Cardiac septum (tissue), 1 donor: ENCODE measurements around the gene DCDC1. TPM values are rescaled to one million over a fixed set of nuclear protein-coding genes. Genes with fewer than 3 reads are reported as not detected.

Experiments used
- DNase-seq: peaks from one replicate; pipeline ENCODE4 v3.0.0-alpha.2; 2020; ENCODE audit warnings: low spot score
- intact Hi-C: fragments of 100-400 bp; cut with DNase I; formaldehyde crosslinking; loops from one replicate; pipeline ENCODE4 v1.14.0; 2022
- total RNA-seq: library from RNA; stranded (reverse); fragmentation: NEBNext Ultra II Directional; extraction: Animal tissue kit (Norgen Biotek cat#: 25700); gene quantifications from one replicate; pipeline ENCODE4 v1.2.1, GENCODE V29; 2021
- donor health status: DM: no; HTN: no; CAD: no.

DCDC1 gene
- total RNA-seq, 1 donor from 2014 or later: not detected

- intact Hi-C loops: no loop called here
- DNase-seq: no peak
These were observed 490.1 kb downstream of the DCDC1 start for GRCh38 chr11:30879322-30880005.

DNA sequence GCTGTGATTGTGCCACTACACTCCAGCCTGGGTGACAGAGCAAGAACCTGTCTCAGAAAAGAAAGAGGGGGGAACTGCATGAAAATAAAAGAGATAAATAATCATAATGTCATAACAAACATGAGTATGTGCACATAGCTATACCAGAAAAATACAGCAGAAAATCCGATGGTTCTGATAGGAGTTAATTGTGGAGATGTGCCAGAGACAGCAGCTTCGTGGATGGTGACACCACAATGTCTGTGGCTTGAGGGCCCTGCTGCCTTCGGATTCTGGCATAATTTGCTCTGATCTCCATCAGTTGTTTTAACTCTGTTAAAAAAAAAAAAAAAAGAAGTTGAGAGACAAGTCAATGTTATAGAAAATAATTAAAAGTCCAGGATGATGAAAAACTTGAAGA, 491.1 kb downstream of the DCDC1 start:
- intact Hi-C loops: no loop called here
- no peak for DNase-seq

GRCh38 chr11:30876663-30877396, 492.7 kb downstream of the DCDC1 start:
- intact Hi-C loops: no loop called here
- DNase-seq: no peak

DNA sequence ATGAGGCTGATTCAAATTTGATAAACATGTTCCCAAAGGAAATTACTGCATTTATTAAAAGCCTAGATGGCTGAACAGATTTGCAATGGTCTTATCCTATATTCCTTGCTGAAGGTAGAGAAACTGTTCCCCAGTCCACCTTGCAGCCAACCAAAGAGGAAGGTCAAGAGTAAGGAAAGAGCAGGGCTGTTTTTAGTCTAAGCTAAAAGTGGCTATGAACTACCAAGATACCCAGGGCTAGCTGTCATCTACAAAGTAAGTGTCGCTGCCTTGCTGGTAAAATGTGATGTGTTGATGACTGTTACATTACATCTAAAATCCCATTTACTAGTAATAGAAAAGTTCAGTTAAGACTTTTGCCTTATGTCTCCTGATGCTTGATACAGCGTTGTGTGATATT, 493.3 kb downstream of the DCDC1 start:
- intact Hi-C loops: no loop called here
- DNase-seq: no peak

DNA sequence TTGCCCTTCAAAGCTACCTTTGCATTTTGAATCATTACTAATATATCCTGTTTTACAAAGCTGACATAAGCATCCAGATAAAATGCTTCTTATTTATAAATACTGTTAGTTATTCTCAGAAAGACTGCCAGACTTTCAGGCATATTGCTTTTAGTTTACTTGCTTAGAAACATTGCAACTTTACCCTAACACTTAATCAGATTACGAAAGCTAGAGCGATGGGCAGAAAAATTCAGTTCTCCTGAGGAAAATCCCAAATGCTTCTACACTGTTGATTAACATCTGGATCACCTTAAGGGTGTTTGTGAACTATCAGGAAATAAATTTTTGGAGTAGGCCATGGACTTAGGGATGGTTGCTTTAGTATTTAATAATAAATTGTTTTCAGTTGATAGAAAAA, 493.7 kb downstream of the DCDC1 start:
- intact Hi-C loops: no loop called here
- DNase-seq: no peak

DNA sequence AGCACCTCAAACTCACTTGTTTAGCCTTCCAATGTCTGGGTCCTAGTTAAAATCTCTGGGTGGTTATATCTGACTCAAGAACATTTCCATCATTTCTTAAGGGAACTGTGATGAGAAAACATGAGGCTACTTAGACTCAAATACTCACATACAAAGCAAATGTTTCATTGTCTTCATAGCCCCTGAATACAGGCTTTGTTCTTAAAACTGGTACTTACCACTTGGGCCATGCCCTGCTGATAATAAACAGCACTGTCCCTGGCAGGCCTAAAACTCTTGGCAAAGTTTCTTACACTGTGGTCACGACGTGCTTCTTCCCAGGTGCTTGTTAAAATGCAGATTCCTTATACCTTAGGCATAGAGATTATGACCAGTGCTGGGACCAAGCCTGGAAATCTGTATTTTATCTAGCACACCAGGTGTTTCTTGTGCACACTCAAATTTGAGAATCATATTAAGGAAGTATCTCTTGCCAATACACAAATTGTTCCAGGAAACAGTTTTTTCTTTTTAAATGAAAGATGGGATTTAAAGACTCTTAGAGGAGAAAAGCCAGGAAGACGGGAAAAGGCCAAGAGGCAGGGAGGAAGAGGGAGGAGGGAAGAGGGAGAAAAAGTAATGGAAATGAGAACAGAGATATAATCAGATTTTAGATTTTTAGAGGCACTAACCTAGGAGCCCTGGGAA, 495.5 kb downstream of the DCDC1 start:
- DNase-seq: no peak
- intact Hi-C loops: no loop called here

DNA sequence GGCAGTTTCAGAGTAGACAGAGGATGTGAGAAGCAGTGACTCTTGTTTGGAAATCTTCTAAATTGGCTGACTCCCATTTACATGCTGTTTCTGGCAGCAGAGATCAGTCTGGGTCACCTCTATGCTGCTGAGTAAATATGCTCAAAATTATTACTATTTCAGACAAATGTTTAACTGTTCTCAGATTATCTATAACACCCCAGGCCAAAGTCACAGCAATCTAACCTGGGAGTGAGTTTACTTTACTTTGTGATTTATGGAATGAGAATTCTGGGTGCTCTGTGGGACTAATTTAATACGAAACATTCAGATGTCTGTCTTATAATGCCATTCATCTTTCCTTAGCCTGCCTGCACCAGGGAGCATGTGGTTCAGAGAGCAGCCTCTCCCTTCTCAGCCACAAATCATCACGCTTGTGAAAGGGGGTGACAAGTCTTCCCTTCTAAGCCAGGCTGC, 500.9 kb downstream of the DCDC1 start:
- intact Hi-C loops: no loop called here
- DNase-seq: no peak

- intact Hi-C loops: no loop called here
- no peak for DNase-seq
These were observed 506.3 kb downstream of the DCDC1 start for GRCh38 chr11:30863209-30863608.

DNA sequence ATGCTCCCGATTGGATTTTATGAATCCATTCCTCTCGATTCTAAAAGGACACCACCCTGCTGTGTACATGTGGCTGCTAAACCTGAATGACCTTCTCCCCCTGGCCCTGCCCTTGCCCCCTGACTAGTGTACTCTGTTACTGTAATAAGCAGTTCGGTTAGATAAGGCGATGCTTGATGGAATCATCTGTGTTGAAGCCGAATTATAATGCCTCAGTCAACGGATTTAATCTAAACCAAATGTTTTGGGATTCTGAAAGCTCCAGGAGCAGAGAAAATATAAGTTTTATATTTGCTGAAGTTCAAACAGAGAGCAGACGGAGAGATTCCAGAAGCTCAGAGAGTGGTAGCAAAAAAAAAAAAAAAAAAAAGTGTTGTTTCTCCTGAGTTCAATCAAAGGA, 508.0 kb downstream of the DCDC1 start:
- intact Hi-C loops: no loop called here
- DNase-seq: no peak

DNA sequence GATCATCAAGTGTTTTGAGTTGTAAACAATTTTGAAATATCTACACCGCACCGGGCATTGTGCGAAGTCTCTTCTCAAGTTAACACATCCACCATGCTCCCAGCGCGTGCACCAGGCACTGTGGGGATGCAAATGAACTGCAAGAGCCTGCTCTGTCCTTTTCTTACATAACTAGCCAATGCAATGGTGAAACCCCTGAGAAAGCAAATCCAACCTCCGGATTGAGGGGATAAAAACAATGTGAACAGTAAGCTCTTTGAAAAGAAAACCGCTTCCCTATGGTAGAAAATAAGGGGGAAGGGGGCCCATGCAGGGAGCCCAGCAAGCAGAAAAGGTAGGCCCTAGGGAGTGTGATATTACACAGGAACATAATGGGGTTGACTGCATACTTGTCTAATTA, 508.5 kb downstream of the DCDC1 start:
- intact Hi-C loops: no loop called here
- no peak for DNase-seq

- intact Hi-C loops: no loop called here
- no peak for DNase-seq
These were observed 509.4 kb downstream of the DCDC1 start for GRCh38 chr11:30860146-30860545.

- intact Hi-C loops: no loop called here
These were observed 509.9 kb downstream of the DCDC1 start for GRCh38 chr11:30859669-30860068.

DNA sequence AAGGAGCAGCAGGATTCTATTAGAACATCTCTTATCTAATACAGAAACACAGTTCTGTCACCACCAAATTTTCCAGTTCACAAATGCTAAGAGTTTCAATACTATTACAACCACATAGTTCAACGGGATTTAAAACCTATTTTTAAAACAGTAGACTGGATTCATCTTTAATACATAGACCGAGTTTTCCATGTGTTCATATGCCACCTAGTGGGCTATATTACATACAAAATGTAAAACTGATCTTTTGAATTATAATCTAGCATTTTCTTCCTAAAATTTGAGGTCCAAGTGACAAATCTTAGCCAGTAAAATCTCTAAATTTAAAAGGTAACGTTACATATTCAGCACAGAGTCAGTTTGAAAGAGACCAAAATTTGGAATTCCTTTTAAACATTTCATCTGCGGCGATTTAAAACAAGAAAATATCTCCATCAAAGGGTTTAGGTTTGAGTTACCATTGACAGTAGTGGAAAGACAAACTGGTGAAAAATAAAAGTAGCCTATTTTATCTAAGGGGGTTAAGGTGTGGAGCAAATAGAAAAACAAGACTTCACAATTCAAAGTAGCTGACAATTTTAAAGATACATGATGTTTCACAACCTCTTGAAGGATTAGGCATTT, 514.0 kb downstream of the DCDC1 start:
- no peak for DNase-seq
- intact Hi-C loops: loop anchor here (2.0 kb wide), 1 partner anchor 509 kb away; no protein-coding TSS in a partner anchor

More at GRCh38 chr11:30859669-30860068, 509.9 kb downstream of the DCDC1 start:
- no peak for DNase-seq

- intact Hi-C loops: no loop called here
- no peak for DNase-seq
These were observed 516.1 kb downstream of the DCDC1 start for GRCh38 chr11:30853439-30853838.

GRCh38 chr11:30852645-30853044, 516.9 kb downstream of the DCDC1 start:
- DNase-seq: no peak
- intact Hi-C loops: no loop called here

GRCh38 chr11:30852091-30852490, 517.4 kb downstream of the DCDC1 start:
- intact Hi-C loops: no loop called here
- no peak for DNase-seq

- DNase-seq: no peak
- intact Hi-C loops: no loop called here
These were observed 532.3 kb downstream of the DCDC1 start for GRCh38 chr11:30837252-30837651.

DNA sequence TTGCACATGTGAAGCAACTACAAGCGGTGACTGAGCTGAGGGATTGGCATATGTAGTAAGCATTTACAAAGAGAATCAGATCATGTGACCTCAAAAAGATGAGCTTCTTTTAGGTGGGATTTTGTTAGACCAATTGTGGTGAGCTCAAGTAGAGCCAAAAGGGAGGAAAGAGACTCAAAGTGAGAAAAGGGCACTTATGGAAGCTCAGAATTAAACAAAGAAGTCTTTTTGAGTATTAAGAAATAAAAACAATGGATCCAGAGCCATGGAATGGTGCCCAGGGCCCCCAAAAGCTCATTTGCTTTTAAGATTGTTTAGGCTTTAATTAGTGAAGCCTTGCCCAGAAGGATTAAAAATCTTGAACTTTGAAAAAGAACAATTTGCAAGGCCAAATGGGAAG, 536.7 kb downstream of the DCDC1 start:
- intact Hi-C loops: no loop called here
- no peak for DNase-seq

DNA sequence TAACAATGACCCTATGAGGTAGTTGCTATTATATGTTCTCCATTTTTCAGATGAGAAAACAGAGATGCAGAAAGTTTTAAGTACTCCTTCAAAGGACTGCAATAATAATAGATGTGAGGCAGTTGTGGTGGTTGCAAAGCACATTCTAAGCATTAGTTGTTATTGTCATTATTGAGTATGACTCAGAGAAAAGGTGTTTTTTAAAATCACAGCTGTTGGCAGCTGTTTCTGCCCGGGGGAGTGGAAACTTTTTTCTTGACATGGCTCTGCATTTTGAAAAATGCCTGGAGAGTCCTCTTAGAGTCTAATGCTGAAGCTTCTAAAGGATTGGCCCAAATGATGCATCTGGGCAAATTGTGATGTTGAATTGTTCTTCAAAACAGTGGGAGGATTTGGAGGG, 538.9 kb downstream of the DCDC1 start:
- intact Hi-C loops: no loop called here
- no peak for DNase-seq

- no peak for DNase-seq
- intact Hi-C loops: no loop called here
These were observed 542.6 kb downstream of the DCDC1 start for GRCh38 chr11:30826911-30827310.
